Left forelimb (tissue), 1 donor: ENCODE results near the gene CACNA1D.

Experiments used
- DNase-seq: peaks from one replicate; pipeline ENCODE4 v3.0.0-alpha.2; 2018; ENCODE audit warnings: low spot score

Gene CACNA1D

DNA sequence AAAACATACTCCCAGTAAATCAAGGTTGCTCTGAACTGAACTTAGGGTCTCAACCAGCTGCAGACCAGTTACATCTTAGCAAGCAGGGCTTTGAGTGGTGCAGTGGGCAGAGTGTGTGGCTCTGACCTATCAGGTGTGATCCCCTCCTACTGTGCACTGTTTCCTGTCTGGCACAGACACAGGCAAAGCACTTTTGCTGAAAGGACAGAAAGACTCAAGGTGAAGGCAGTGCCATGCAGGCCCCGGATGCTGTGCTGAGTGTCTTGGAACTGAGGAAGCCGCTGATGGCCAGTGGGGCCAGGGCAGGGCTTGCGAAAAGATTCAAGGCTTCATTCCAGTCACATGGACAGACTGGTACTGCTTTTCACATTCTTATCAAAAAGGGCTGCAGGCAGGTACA lies 85.2 kb downstream of the CACNA1D start:
- no peak for DNase-seq

DNA sequence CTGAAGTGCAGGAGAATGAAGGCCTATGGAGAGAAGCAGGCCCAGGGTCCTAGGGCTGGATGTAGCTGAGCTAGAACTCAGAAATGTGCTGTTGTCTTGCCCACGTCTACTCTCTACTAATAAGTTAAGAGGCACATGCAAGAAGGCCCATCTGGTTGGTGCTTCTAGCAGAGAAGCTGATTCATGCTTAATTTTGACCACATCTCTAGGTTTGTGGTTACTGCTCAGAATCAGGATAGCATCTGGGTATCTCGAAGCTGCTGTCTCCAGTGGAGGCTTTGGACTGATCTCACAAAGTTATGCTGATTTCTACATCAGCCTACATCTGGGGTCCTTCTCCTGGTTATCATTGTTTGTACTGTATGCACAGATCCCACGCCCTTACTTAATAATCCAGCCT lies 87.3 kb downstream of the CACNA1D start:
- DNase-seq: no peak

- DNase-seq: no peak
These were observed 88.8 kb downstream of the CACNA1D start for GRCh38 chr3:53583161-53583690.

- DNase-seq: no peak
These were observed 90.6 kb downstream of the CACNA1D start for GRCh38 chr3:53585049-53585448.

DNA sequence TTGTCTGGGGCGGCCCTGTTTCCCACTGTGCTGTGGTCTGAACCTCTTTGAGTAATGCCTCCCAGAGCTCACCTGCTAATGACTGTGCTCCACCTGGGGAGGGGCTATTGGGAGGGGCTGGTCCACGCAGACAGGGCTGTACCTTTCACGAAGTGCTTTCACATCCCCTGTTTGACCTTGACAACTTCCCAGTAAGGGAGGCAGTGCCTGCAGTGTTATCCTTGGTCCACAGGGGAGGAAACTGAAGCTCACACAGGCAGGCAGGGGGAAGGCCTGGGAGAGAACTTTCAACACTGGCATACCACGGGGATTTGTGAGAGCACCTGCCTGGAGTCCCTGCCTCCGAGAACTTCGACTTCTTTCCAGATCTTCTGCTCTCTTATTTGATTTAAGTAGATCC lies 91.2 kb downstream of the CACNA1D start:
- no peak for DNase-seq

- no peak for DNase-seq
These were observed 93.7 kb downstream of the CACNA1D start for GRCh38 chr3:53588122-53588521.

DNA sequence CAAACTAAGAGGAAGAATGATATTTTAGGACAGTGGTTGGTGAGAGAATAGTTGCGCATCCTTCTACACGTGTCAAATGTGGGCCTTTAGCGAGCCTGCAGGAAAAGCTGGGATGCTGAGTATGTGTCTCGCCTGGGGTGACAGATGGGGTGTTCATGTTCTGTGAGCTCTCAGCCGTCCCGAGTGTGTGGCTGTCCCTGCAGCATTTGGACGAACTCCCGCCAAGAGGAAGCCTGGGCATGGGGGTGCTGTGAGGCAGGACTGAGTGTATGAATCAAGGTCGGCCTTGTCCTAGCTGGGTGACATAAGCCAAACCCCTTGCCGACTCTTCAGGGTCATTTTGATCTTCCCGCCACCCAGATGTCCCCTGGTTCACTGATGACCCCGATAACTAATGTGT lies 94.8 kb downstream of the CACNA1D start:
- DNase-seq: no peak

DNA sequence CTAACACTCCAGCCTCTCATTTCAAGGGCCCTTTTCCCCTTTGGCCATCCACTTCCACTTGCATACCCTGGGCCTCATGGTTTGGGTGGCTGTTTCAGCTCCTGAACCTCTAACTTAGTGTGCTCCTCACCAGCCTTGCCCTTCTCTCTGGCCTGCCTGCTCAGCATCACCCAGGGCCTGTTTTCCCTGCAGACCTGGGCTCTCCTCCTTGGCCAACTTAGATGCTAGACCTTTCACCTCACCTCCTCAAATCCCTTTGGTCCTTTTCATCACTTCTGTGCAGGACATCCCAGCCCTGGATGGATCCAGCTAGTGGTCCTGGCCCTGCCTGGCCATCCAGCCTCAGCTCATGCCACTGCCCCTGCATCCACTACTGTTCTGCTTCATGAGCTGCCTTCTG lies 95.4 kb downstream of the CACNA1D start:
- DNase-seq: no peak

- no peak for DNase-seq
These were observed 96.2 kb downstream of the CACNA1D start for GRCh38 chr3:53590606-53591005.

DNA sequence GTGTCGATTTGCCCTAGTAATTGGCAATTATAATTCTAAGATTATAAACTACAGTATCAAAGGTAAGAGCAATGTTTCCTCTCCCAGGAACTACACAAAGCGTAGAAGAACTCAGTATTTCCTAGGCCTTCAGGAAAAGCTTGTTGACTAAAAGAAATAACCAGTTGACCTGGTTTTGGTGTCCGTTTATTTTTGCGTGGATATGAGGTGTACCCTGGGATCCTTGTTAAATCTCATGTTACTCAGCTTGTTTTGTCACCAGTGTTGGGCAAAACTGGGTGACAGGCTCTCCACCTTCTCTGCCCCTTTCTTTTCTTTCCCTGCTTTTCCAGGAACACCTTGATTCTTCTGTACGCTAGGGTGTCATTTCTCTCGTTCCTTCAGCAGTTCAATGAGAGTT lies 97.2 kb downstream of the CACNA1D start:
- no peak for DNase-seq

DNA sequence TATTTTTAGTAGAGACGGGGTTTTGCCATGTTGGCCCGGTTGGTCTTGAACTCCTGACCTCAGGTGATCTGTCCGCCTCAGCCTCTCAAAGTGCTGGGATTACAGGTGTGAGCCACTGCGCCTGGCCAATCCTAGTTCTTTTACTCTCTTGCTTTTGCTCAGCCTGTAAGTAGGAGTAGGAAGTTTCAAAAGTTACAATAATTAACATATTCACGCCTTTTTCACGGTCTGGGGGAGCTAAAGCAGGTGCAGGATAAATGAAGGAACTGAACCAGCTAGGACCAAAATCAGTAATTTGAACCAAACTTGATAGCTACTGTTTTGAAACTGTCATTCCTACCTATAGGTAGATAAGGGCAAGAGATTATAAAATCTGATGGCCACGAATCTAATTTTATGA lies 98.5 kb downstream of the CACNA1D start:
- no peak for DNase-seq

DNA sequence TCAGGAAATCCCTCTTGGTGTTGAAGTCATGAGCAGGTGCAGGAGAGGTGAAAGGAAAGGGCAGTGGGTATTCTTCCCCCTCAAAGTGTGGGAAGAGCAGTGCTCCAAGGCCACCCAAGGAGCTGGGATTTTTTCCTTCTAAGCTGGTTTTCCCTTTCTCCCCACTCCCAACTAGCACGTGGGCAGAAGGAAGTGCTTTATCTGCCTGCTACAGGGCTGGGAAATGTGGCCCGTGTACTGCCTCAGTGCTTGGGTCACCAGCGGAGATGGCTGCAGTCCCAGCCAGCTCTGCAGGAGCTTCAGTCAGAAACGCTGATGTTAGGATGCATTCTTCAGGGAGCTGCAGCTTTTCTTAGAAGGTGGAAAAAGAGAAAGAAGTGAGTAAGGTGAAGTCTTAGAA lies 99.2 kb downstream of the CACNA1D start:
- DNase-seq: no peak

DNA sequence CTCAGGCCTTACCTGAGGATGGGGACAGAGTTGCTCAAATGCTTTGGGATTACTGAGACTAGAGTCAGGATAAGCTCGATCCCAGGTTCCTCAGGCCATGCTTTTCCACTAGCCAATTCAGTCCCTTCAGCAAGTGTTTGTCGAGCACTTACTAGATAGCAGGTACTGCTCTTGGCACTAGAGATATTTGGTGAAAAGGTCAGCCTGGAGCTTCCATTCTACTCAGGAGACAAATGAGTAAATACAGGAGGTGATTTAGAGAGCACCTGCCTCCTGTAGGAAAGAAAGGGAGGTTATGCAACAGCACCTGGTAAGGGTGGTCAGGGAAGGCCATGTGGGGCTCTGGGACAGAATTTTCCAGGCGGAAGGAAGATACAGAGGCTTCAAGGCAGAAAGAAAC lies 99.9 kb downstream of the CACNA1D start:
- DNase-seq: no peak

DNA sequence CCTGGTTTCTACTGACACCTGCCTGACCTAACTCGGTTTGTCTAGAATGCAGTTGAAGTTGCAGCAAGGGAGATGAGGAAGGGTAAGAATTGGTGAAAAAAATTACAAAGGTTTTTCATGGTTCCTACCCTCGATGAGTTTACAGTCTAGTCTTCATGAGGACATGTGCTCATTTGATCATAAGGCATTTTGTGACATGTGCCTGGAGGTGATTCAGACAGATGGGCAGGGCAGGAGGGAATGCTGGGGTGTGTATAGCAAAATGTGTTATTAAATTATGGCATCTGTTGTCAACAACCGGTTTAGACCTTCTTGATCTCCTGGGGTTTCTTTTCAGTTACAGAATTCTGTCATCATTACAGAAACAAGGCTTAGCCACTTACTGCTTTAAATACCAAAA lies 101.2 kb downstream of the CACNA1D start:
- DNase-seq: no peak

- DNase-seq: no peak
These were observed 102.9 kb downstream of the CACNA1D start for GRCh38 chr3:53597136-53597915.

- no peak for DNase-seq
These were observed 105.4 kb downstream of the CACNA1D start for GRCh38 chr3:53599771-53600170.

DNA sequence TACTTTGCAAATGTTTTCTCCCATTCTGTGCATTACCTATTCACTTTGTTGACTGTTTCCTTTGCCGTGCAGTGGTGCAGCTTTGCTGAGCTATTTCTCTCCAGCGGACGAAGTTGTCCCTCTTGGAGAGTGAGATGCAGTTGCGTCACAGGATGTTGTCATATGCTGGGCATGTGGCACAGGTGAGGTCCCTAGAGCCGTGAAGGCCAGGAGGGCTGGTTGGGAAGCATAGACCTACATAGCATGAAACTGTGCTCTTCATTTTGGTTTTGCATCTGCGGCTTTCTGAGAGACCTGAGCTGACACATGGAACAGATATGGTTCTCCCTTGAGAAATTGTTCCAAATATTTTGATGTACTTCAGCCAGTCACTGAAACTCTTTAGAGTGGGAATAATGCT lies 108.5 kb downstream of the CACNA1D start:
- DNase-seq: no peak

GRCh38 chr3:53604232-53604631 lies 109.8 kb downstream of the CACNA1D start:
- DNase-seq: no peak

DNA sequence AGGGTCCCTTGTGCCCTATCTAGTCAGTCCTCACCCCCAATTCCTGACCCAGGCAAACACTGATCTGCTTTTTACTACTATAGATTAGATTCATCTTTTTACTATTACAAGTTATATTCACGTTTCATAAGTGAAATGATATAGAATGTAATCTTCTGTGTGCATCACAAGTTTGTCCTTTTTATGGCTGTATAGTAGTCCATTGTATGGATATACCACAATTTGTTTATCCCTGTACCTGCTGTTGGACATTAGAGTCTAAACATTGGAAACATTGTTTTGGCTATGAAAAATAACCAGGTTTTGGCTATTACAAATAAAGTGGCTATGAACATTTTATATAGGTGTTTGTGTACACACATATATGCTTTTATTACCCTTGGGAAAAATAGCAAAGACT lies 112.4 kb downstream of the CACNA1D start:
- no peak for DNase-seq

- DNase-seq: no peak
These were observed 118.1 kb downstream of the CACNA1D start for GRCh38 chr3:53612508-53612907.

DNA sequence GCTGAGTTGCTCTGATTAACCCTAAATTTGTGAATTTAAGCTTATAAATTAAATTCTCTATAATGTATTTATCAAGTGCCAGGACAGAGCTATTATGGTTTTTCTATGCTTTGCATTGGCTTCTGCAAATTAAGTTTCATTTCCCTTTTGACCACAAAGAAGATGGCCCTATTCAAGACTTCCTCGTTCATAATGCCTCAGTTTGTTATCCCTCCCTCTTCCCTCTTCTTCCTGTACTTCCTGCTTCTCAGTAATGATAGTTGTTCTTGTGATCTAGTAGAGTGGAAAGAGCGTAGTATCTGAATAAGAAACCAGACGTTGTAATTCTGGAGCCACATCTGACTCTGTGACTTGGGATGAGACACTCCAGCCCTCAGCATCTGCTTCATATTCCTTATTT lies 118.7 kb downstream of the CACNA1D start:
- DNase-seq: no peak

DNA sequence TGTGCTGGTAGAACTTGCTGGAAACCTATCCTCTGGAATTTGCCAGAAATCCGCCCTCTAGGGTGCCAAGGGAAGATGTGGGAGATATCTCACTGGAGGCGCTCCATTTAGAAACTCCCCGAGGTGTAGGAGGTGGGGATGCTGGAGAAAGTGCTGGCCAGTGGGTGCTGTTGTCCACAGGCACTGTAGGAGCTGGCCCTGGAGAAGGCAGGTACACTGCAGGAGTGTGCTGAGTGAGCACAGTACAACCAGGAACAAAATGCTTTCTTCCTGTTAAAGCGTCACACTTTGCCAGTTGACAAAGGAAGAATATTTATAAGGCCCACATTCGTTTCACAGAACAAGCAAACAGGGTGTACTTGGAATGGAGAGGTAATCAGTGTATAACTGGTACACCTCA lies 119.9 kb downstream of the CACNA1D start:
- no peak for DNase-seq

DNA sequence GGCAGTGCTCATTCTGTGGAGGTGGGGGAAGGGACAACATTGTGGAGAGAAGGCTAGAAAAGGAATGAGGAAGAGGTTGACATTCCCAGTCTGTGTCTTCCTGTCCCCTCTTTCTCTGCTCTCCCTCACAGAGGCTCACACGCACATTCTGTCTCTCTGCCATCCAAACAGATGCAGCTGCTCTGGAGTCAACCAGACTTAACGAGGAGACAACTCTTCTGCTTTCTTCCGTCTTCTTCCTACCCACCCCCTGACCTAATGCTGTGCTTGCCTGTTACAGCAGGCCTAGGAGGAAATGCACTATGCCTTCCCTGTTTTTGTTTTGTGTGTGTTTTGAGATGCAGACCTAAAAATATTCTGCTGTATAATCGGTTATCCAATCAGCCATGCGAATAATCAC lies 121.9 kb downstream of the CACNA1D start:
- DNase-seq: no peak
